ENCODE results near the gene USP34.

Gene USP34

GRCh38 chr2:61291851-61292575, 178.9 kb downstream of the USP34 start:
- TF ChIP-seq CEBPB (IDR thresholded peaks at IDR 0.05) (no peak), NFIC (IDR thresholded peaks at IDR 0.05) (no peak), EP300 (IDR thresholded peaks at IDR 0.05; ENCODE audit: borderline replicate concordance) (no peak), EGR1 (IDR thresholded peaks at IDR 0.05) (no peak), RAD21 (IDR thresholded peaks at IDR 0.05; ENCODE audit: low read depth) (no peak), TAF1 (IDR thresholded peaks at IDR 0.05; ENCODE audit: low read depth) (no peak)

GRCh38 chr2:61288070-61288841, 182.6 kb downstream of the USP34 start:
- TF ChIP-seq ZBTB7A (IDR thresholded peaks at IDR 0.05; ENCODE audit: low read depth) (no peak), CREB1 (IDR thresholded peaks at IDR 0.05; ENCODE audit: low read depth) (no peak), TEAD4 (IDR thresholded peaks at IDR 0.05) (no peak), USF1 (IDR thresholded peaks at IDR 0.05) (no peak), CEBPB (IDR thresholded peaks at IDR 0.05) (no peak), EP300 (IDR thresholded peaks at IDR 0.05; ENCODE audit: borderline replicate concordance) (no peak), YY1 (IDR thresholded peaks at IDR 0.05; ENCODE audit: low read depth) (no peak), EGR1 (IDR thresholded peaks at IDR 0.05) (no peak), TCF12 (IDR thresholded peaks at IDR 0.05; ENCODE audit: low read depth) (no peak), NFIC (IDR thresholded peaks at IDR 0.05) (no peak), FOXM1 (IDR thresholded peaks at IDR 0.05; ENCODE audit: borderline replicate concordance, low read depth) (no peak), RAD21 (IDR thresholded peaks at IDR 0.05; ENCODE audit: low read depth) (no peak)
- TF ChIP-seq, protein P1, sequence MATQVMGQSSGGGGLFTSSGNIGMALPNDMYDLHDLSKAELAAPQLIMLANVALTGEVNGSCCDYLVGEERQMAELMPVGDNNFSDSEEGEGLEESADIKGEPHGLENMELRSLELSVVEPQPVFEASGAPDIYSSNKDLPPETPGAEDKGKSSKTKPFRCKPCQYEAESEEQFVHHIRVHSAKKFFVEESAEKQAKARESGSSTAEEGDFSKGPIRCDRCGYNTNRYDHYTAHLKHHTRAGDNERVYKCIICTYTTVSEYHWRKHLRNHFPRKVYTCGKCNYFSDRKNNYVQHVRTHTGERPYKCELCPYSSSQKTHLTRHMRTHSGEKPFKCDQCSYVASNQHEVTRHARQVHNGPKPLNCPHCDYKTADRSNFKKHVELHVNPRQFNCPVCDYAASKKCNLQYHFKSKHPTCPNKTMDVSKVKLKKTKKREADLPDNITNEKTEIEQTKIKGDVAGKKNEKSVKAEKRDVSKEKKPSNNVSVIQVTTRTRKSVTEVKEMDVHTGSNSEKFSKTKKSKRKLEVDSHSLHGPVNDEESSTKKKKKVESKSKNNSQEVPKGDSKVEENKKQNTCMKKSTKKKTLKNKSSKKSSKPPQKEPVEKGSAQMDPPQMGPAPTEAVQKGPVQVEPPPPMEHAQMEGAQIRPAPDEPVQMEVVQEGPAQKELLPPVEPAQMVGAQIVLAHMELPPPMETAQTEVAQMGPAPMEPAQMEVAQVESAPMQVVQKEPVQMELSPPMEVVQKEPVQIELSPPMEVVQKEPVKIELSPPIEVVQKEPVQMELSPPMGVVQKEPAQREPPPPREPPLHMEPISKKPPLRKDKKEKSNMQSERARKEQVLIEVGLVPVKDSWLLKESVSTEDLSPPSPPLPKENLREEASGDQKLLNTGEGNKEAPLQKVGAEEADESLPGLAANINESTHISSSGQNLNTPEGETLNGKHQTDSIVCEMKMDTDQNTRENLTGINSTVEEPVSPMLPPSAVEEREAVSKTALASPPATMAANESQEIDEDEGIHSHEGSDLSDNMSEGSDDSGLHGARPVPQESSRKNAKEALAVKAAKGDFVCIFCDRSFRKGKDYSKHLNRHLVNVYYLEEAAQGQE (IDR thresholded peaks at IDR 0.05; ENCODE audit: low read depth), result no peak
- TF ChIP-seq, protein P2, sequence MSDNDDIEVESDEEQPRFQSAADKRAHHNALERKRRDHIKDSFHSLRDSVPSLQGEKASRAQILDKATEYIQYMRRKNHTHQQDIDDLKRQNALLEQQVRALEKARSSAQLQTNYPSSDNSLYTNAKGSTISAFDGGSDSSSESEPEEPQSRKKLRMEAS (IDR thresholded peaks at IDR 0.05), result no peak

GRCh38 chr2:61287254-61287653, 183.6 kb downstream of the USP34 start:
- TF ChIP-seq RAD21 (IDR thresholded peaks at IDR 0.05; ENCODE audit: low read depth) (no peak), TAF1 (IDR thresholded peaks at IDR 0.05; ENCODE audit: low read depth) (no peak), ZBTB7A (IDR thresholded peaks at IDR 0.05; ENCODE audit: low read depth) (no peak), TCF12 (IDR thresholded peaks at IDR 0.05; ENCODE audit: low read depth) (no peak), CEBPB (IDR thresholded peaks at IDR 0.05) (no peak), YY1 (IDR thresholded peaks at IDR 0.05; ENCODE audit: low read depth) (no peak), FOXM1 (IDR thresholded peaks at IDR 0.05; ENCODE audit: borderline replicate concordance, low read depth) (no peak), NFIC (IDR thresholded peaks at IDR 0.05) (no peak), USF1 (IDR thresholded peaks at IDR 0.05) (no peak), CREB1 (IDR thresholded peaks at IDR 0.05; ENCODE audit: low read depth) (no peak), EGR1 (IDR thresholded peaks at IDR 0.05) (no peak), EP300 (IDR thresholded peaks at IDR 0.05; ENCODE audit: borderline replicate concordance) (no peak), TEAD4 (IDR thresholded peaks at IDR 0.05) (no peak)
- TF ChIP-seq, protein P1 (IDR thresholded peaks at IDR 0.05; ENCODE audit: low read depth), result no peak
- TF ChIP-seq, protein P2 (IDR thresholded peaks at IDR 0.05), result no peak

DNA sequence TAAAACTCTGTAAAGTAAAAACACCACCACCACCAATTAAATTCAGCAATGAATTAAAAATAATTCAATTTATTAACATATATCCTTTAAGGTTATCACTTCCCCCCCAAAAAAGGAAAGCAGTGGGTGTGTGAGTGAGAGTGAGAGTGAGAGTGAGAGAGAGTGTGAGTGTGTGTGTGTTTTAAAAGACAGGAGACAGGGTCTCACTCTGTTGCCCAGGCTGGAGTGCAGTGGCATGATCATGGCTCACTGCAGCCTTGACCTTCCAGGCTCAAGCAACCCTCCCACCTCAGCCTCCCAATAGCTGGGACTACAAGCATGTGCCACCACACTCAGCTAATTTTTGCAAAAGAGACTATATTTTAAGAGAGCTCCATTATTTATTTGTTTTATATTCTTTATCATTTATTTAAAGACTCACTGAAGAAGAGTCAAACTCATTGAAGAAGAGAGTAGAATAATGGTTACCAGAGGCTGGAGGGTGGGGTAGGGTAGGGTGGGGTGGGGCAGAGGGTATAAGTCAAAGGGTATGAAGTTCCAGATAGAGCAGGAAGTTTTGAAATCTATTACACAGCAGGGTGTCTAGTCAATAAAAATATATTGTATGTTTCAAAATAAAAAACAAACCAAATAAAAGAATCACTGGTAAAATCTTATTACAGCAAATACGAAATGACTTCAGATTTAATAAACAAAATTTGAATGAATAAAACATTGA, 187.3 kb downstream of the USP34 start:
- TF ChIP-seq FOXM1 (IDR thresholded peaks at IDR 0.05; ENCODE audit: borderline replicate concordance, low read depth) (no peak), ZBTB7A (IDR thresholded peaks at IDR 0.05; ENCODE audit: low read depth) (no peak), EP300 (IDR thresholded peaks at IDR 0.05; ENCODE audit: borderline replicate concordance) (no peak), TEAD4 (IDR thresholded peaks at IDR 0.05) (no peak), CREB1 (IDR thresholded peaks at IDR 0.05; ENCODE audit: low read depth) (no peak), USF1 (IDR thresholded peaks at IDR 0.05) (no peak), TAF1 (IDR thresholded peaks at IDR 0.05; ENCODE audit: low read depth) (no peak), CEBPB (IDR thresholded peaks at IDR 0.05) (no peak), EGR1 (IDR thresholded peaks at IDR 0.05) (no peak), YY1 (IDR thresholded peaks at IDR 0.05; ENCODE audit: low read depth) (no peak), RAD21 (IDR thresholded peaks at IDR 0.05; ENCODE audit: low read depth) (no peak), NFIC (IDR thresholded peaks at IDR 0.05) (no peak), TCF12 (IDR thresholded peaks at IDR 0.05; ENCODE audit: low read depth) (no peak)
- TF ChIP-seq, protein P2 (IDR thresholded peaks at IDR 0.05), result no peak
- TF ChIP-seq, protein P1 (IDR thresholded peaks at IDR 0.05; ENCODE audit: low read depth), result no peak

Measured in Ishikawa (cell line).